HEK293 (cell line): ENCODE data around the gene CMBL.

ENCODE experiments used
- CTCF ChIA-PET: fragments of 350-600 bp; formaldehyde crosslinking; extraction: SDS; loops from one replicate; lab custom pipeline; 2021; ENCODE audit warnings: antibody characterized with exemption; lab: Yijun Ruan, JAX
- POLR2A ChIA-PET: fragments of 300-600 bp; formaldehyde crosslinking; extraction: SDS; loops from one replicate; lab custom pipeline; 2020; ENCODE audit warnings: antibody characterized with exemption, inconsistent platforms; lab: Yijun Ruan, JAX
- H3K27ac ChIP-seq: fragments of 200-500 bp; sonication (Bioruptor generic); 2 replicates; pipeline ENCODE4 v1.5.1; 2014; ENCODE audit warnings: low read depth, low read length, control low read depth, inconsistent platforms; ENCODE audit errors: extremely low read depth
- H3K36me3 ChIP-seq, 2 experiments: fragments of 200-500 bp in 1 of 2; sonication (Bioruptor generic) in 1 of 2; 1 replicate in 1 of 2; 2 replicates in 1 of 2; pipeline ENCODE4 v1.5.1; 2014 to 2017; ENCODE audit warnings: inconsistent platforms in 2 of 2, low read length in 2 of 2; ENCODE audit not compliant: control insufficient read depth in 2 of 2, insufficient read depth in 1 of 2
- H3K4me1 ChIP-seq: fragments of 200-500 bp; sonication (Bioruptor generic); 2 replicates; pipeline ENCODE4 v1.5.1; 2014; ENCODE audit warnings: mild to moderate bottlenecking, low read length, inconsistent platforms; ENCODE audit not compliant: control insufficient read depth, insufficient read depth
- H3K4me3 ChIP-seq: 2 replicates; pipeline ENCODE4 v1.5.1; 2011; ENCODE audit warnings: low read depth, mild to moderate bottlenecking, control low read depth, low read length, moderate library complexity
- H3K9me3 ChIP-seq: fragments of 200-500 bp; sonication (Bioruptor generic); 2 replicates; pipeline ENCODE4 v1.5.1; 2014; ENCODE audit warnings: low read depth, low read length, inconsistent platforms; ENCODE audit not compliant: control insufficient read depth, insufficient read depth
- GLI4 ChIP-seq: fragments of 450-650 bp; formaldehyde crosslinking; IDR thresholded peaks from 2 replicates; pipeline ENCODE4 v1.5.1; 2016; ENCODE audit warnings: missing biosample characterization, missing genetic modification characterization
- KLF1 ChIP-seq: fragments of 450-650 bp; formaldehyde crosslinking; IDR thresholded peaks from 2 replicates; pipeline ENCODE4 v1.5.1; 2016; ENCODE audit warnings: missing biosample characterization, missing genetic modification characterization
- MZF1 ChIP-seq: fragments of 450-650 bp; formaldehyde crosslinking; IDR thresholded peaks from 2 replicates; pipeline ENCODE4 v1.5.1; 2017; ENCODE audit warnings: missing biosample characterization, missing genetic modification characterization, borderline replicate concordance
- PBX3 ChIP-seq: sonication (generic); formaldehyde crosslinking; IDR thresholded peaks from 2 replicates; pipeline ENCODE4 v1.8.1; 2022; ENCODE audit warnings: mild to moderate bottlenecking, moderate library complexity, missing genetic modification reagents
- YY1 ChIP-seq: fragments of 450-650 bp; formaldehyde crosslinking; IDR thresholded peaks from 2 replicates; pipeline ENCODE4 v1.5.1; 2018; ENCODE audit warnings: missing biosample characterization, missing genetic modification characterization
- ZBTB17 ChIP-seq: fragments of 450-650 bp; formaldehyde crosslinking; IDR thresholded peaks from 2 replicates; pipeline ENCODE4 v1.5.1; 2016; ENCODE audit warnings: missing biosample characterization, missing genetic modification characterization
- ZBTB44 ChIP-seq: fragments of 450-650 bp; IDR thresholded peaks from 2 replicates; pipeline ENCODE4 v1.5.1; 2018; ENCODE audit warnings: missing biosample characterization, mild to moderate bottlenecking, missing genetic modification characterization
- ZBTB48 ChIP-seq: fragments of 450-650 bp; formaldehyde crosslinking; IDR thresholded peaks from 2 replicates; pipeline ENCODE4 v1.5.1; 2016; ENCODE audit warnings: missing biosample characterization, missing genetic modification characterization
- ZBTB7A ChIP-seq: fragments of 450-650 bp; formaldehyde crosslinking; IDR thresholded peaks from 2 replicates; pipeline ENCODE4 v1.5.1; 2016; ENCODE audit warnings: low read depth, missing biosample characterization, missing genetic modification characterization
- ZEB2 ChIP-seq: fragments of 450-650 bp; formaldehyde crosslinking; IDR thresholded peaks from 2 replicates; pipeline ENCODE4 v1.5.1; 2016; ENCODE audit warnings: missing biosample characterization, missing genetic modification characterization
- ZNF121 ChIP-seq: fragments of 450-650 bp; formaldehyde crosslinking; IDR thresholded peaks from 2 replicates; pipeline ENCODE4 v1.5.1; 2016; ENCODE audit warnings: missing biosample characterization, missing genetic modification characterization
- ZNF157 ChIP-seq: fragments of 450-650 bp; formaldehyde crosslinking; IDR thresholded peaks from 2 replicates; pipeline ENCODE4 v1.5.1; 2016; ENCODE audit warnings: missing biosample characterization, missing genetic modification characterization
- ZNF18 ChIP-seq: fragments of 450-650 bp; formaldehyde crosslinking; IDR thresholded peaks from 2 replicates; pipeline ENCODE4 v1.5.1; 2016; ENCODE audit warnings: missing biosample characterization, missing genetic modification characterization
- ZNF324 ChIP-seq: fragments of 450-650 bp; formaldehyde crosslinking; IDR thresholded peaks from 2 replicates; pipeline ENCODE4 v1.5.1; 2016; ENCODE audit warnings: missing biosample characterization, missing genetic modification characterization
- ZNF580 ChIP-seq: fragments of 450-650 bp; formaldehyde crosslinking; IDR thresholded peaks from 2 replicates; pipeline ENCODE4 v1.5.1; 2016; ENCODE audit warnings: missing biosample characterization, missing genetic modification characterization
- ZNF623 ChIP-seq: fragments of 450-650 bp; formaldehyde crosslinking; IDR thresholded peaks from 2 replicates; pipeline ENCODE4 v1.5.1; 2016; ENCODE audit warnings: missing biosample characterization, missing genetic modification characterization
- ZNF837 ChIP-seq: fragments of 450-650 bp; formaldehyde crosslinking; IDR thresholded peaks from 2 replicates; pipeline ENCODE4 v1.5.1; 2016; ENCODE audit warnings: missing biosample characterization, missing genetic modification characterization

CMBL gene

GRCh38 chr5:10293907-10294662 is 13.6 kb downstream of the CMBL start:
- no peaks in the 10 kb centered on the region for H3K36me3 ChIP-seq
- no peak overlapping the region for H3K4me3 ChIP-seq
- POLR2A ChIA-PET: no interaction called here
- H3K27ac ChIP-seq: no peak overlapping the region
- peaks cover 8% of the 10 kb centered on the region for H3K4me1 ChIP-seq
- TF ChIP-seq ZNF837 (no peak), ZNF623 (tag by site-specific recombination) (peak; percentile 96), ZNF121 (tag by site-specific recombination) (peak; percentile 92)
- CTCF ChIA-PET: interaction anchor here (1.1 kb wide), 1 partner anchor 10 kb away, joined by 8 read pairs; no protein-coding TSS in a partner anchor
- H3K9me3 ChIP-seq: no peaks in the 10 kb centered on the region

- ChIA-PET CTCF (interaction anchor here (1.8 kb wide), 1 partner anchor 8 kb away, joined by 4 read pairs; no protein-coding TSS in a partner anchor), POLR2A (no interaction called here)
- H3K4me3 ChIP-seq: no peak overlapping the region
- peaks cover 19% of the 10 kb centered on the region for H3K4me1 ChIP-seq
- H3K36me3 ChIP-seq: peaks cover 4 to 7% of the 10 kb centered on the region in 2 experiments; a peak in 2 of 3 replicates
- TF ChIP-seq ZNF580 (tag by site-specific recombination) (no peak), ZNF18 (tag by site-specific recombination) (no peak), ZNF157 (no peak), YY1 (no peak), KLF1 (tag by site-specific recombination) (no peak), ZBTB17 (tag by site-specific recombination) (0 out of 2 replicates have a peak, but pooled peaks have one; percentile 22)
- no peak overlapping the region for H3K27ac ChIP-seq
- H3K9me3 ChIP-seq: no peaks in the 10 kb centered on the region
Observed at GRCh38 chr5:10291692-10292339, 15.9 kb downstream of the CMBL start.

- POLR2A ChIA-PET: no interaction called here
- CTCF ChIA-PET: interaction anchor here (0.7 to 1.0 kb wide), 2 partner anchors 67 to 129 kb away, joined by 4 read pairs; no protein-coding TSS in a partner anchor
- Histone ChIP-seq H3K27ac (no peak overlapping the region), H3K9me3 (no peaks in the 10 kb centered on the region), H3K4me3 (no peak overlapping the region), H3K36me3 (peaks cover 4 to 7% of the 10 kb centered on the region in 2 experiments; a peak in 2 of 3 replicates), H3K4me1 (peaks cover 19% of the 10 kb centered on the region)
- TF ChIP-seq PBX3 (CRISPR knock-in tag): no peak
- no peak for TF ChIP-seq ZBTB48 (tag by site-specific recombination)
- no peak for TF ChIP-seq ZBTB7A
- TF ChIP-seq ZNF324 (tag by site-specific recombination): no peak
Observed at GRCh38 chr5:10290438-10290837, 17.3 kb downstream of the CMBL start.

GRCh38 chr5:10289991-10290390 is 17.7 kb downstream of the CMBL start:
- ChIA-PET CTCF (interaction anchor here (0.5 to 1.0 kb wide), 2 partner anchors 68 to 88 kb away, joined by 3 to 4 read pairs; no protein-coding TSS in a partner anchor), POLR2A (interaction anchor here (1.0 kb wide), 1 partner anchor 63 kb away, joined by 4 read pairs; the partner anchor contains the start of gene MARCHF6)
- H3K4me3 ChIP-seq: no peak overlapping the region
- no peaks in the 10 kb centered on the region for H3K9me3 ChIP-seq
- TF ChIP-seq GLI4 (tag by site-specific recombination): no peak
- TF ChIP-seq ZBTB44 (tag by site-specific recombination): no peak
- TF ChIP-seq MZF1 (tag by site-specific recombination): no peak
- no peak for TF ChIP-seq ZEB2 (tag by site-specific recombination)
- no peak for TF ChIP-seq ZNF121 (tag by site-specific recombination)
- peaks cover 4 to 7% of the 10 kb centered on the region in 2 experiments; a peak in 2 of 3 replicates for H3K36me3 ChIP-seq
- no peak overlapping the region for H3K27ac ChIP-seq
- H3K4me1 ChIP-seq: peaks cover 19% of the 10 kb centered on the region
